ENCODE results near the gene NPM1.

GRCh38 chr5:171379961-171380360 is 7.7 kb upstream of the NPM1 start:
- TF ChIP-seq MAX (IDR thresholded peaks at IDR 0.05) (no peak), CREB1 (IDR thresholded peaks at IDR 0.05; ENCODE audit: low read depth) (no peak)
